ENCODE measurements around the gene ANKK1. TPM values are rescaled to one million over a fixed set of nuclear protein-coding genes. Genes with fewer than 3 reads are reported as not detected.

ANKK1 gene
- total RNA-seq, 2 experiments from 2014 or later = 0.07 TPM; not detected in 1

GRCh38 chr11:113420808-113421207, 33.2 kb downstream of the ANKK1 start:
- Mint-ChIP-seq H3K9me3 (no peaks in the 10 kb centered on the region), H3K4me1 (ENCODE audit: low read depth) (no peaks in the 10 kb centered on the region), H3K4me3 (no peak overlapping the region), H3K36me3 (ENCODE audit: low read depth) (no peaks in the 10 kb centered on the region), H3K27ac (no peak overlapping the region), H3K27me3 (ENCODE audit: low read depth) (no peaks in the 10 kb centered on the region)
- CTCF ChIA-PET = no interaction called here
- intact Hi-C loops (cut with micrococcal nuclease) = no loop called here
- no peak for DNase-seq

- CTCF ChIA-PET = no interaction called here
- intact Hi-C loops (cut with micrococcal nuclease) = no loop called here
- Mint-ChIP-seq H3K27me3 (ENCODE audit: low read depth) (no peaks in the 10 kb centered on the region), H3K4me1 (ENCODE audit: low read depth) (no peaks in the 10 kb centered on the region), H3K9me3 (no peaks in the 10 kb centered on the region), H3K4me3 (no peak overlapping the region), H3K36me3 (ENCODE audit: low read depth) (no peaks in the 10 kb centered on the region), H3K27ac (no peak overlapping the region)
- no peak for DNase-seq
Measured at GRCh38 chr11:113426686-113427085, 39.1 kb downstream of the ANKK1 start.

DNA sequence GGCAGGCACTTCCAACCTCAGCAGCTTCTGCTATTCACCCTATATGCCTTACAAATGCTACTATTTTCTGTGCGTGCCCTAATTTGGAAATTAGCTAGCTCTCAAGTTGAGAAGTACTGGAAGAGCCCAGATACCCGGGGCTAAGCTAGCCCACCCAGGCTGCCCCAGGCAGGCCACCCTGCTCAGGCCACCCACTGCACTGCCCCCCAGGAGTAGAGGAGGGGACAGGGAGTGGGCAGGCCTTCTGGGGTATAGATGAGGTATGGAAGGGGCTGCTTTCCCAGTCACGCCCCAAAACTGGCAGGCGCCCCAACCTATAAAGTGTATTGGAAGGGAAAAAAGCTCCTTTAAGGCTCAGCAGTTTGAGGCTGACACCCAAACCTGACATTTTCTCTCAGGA, 44.2 kb downstream of the ANKK1 start:
- intact Hi-C loops (cut with micrococcal nuclease) = no loop called here
- no peaks in the 10 kb centered on the region for H3K4me1 Mint-ChIP-seq (ENCODE audit: low read depth)
- H3K4me3 Mint-ChIP-seq = no peak overlapping the region
- H3K27ac Mint-ChIP-seq = no peak overlapping the region
- no peaks in the 10 kb centered on the region for H3K27me3 Mint-ChIP-seq (ENCODE audit: low read depth)
- no peaks in the 10 kb centered on the region for H3K36me3 Mint-ChIP-seq (ENCODE audit: low read depth)
- no peak for DNase-seq
- H3K9me3 Mint-ChIP-seq = no peaks in the 10 kb centered on the region
- CTCF ChIA-PET = no interaction called here

DNA sequence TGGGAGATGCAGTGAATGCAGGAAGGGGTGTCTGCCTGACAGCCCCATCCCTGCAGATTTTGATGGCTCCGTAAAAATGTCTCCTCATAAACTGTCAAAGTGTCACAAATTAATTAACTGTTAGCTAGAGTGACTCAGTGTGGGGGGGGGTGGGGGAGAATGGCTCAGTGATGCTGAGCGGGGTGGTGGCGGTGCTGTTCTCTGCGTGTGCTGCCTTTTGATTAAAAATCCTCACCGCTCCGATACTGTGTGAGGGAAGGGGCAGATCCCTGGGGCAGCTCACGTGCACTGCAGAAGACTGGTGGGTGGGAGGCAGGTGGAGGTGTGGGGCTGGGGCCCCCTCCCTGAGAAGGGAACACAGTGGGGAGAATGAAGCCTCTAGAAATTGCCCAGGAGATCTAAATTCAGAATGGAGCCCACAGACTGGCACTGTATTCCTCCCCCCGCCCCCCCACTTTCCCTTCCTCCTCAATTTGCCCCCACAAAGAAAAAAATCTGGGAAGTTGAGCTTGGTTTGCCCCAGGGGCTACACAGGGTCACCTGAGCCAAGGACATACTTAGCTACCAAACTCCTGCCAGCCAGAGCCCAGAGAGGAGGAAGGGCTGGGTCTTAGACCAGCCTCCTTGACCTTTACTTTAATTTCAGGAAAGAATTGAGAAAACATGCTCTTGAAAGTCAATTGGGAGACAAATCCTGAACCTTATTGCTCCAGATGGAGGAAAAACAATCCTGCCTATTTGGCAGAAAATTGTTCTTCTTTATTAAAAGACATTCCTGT, 47.8 kb downstream of the ANKK1 start:
- H3K9me3 Mint-ChIP-seq = no peaks in the 10 kb centered on the region
- no peak overlapping the region for H3K27ac Mint-ChIP-seq
- no peak overlapping the region for H3K4me3 Mint-ChIP-seq
- no peaks in the 10 kb centered on the region for H3K36me3 Mint-ChIP-seq (ENCODE audit: low read depth)
- peaks cover 3% of the 10 kb centered on the region for H3K27me3 Mint-ChIP-seq (ENCODE audit: low read depth)
- H3K4me1 Mint-ChIP-seq (ENCODE audit: low read depth) = no peaks in the 10 kb centered on the region
- intact Hi-C loops (cut with micrococcal nuclease) = no loop called here
- CTCF ChIA-PET = no interaction called here
- DNase-seq = no peak

DNA sequence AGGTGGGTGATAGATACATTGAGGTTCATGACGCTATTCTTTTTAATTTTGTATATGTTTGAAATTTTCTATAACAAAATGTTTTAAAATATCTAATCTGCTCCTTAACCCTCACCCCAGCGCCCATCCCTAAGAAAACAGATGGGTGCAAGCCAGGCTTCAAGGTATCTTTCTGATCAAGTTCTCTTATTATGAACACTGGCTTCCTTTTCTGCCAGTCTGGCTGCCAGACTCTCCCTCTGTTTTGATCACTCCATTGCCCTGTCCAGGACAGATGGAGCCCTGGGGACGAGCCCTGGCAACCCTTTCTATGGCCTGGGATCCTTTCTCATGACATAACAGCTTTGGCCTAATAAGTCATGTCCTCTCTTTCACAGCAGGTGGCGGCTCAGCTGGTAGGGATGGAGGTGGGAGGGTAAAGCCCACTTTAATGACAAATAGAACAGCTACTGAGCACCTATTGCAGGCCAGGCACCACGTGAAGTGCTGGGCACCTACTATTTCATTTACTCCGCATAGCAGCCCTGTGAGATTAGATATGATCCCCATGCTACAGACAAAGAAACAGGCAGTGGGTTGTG, 49.2 kb downstream of the ANKK1 start:
- intact Hi-C loops (cut with micrococcal nuclease) = no loop called here
- peaks cover 4% of the 10 kb centered on the region for H3K27me3 Mint-ChIP-seq (ENCODE audit: low read depth)
- DNase-seq = no peak
- CTCF ChIA-PET = no interaction called here
- H3K36me3 Mint-ChIP-seq (ENCODE audit: low read depth) = no peaks in the 10 kb centered on the region
- no peak overlapping the region for H3K4me3 Mint-ChIP-seq
- H3K27ac Mint-ChIP-seq = no peak overlapping the region
- no peaks in the 10 kb centered on the region for H3K9me3 Mint-ChIP-seq
- no peaks in the 10 kb centered on the region for H3K4me1 Mint-ChIP-seq (ENCODE audit: low read depth)

DNA sequence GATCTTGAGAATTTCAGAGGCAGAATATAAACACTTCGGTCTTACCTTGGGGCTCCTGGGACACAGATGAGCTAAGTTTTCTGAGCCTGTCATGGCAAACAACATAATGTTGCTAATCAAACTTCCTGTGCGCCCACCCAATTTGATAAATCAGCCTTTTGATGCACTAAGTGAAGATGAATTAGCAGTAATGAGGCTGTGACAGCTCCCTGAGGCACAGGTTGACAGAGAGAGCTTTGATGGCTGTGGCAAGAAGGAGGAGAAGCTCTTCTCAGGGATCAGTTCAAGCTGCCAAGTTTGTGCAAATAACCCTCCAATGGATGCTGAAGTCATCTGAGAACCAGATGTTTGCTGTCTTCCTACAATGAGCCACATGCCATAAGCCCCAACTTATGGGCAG, 53.2 kb downstream of the ANKK1 start:
- H3K27ac Mint-ChIP-seq = no peak overlapping the region
- intact Hi-C loops (cut with micrococcal nuclease) = no loop called here
- H3K36me3 Mint-ChIP-seq (ENCODE audit: low read depth) = no peaks in the 10 kb centered on the region
- no peaks in the 10 kb centered on the region for H3K4me1 Mint-ChIP-seq (ENCODE audit: low read depth)
- no peak overlapping the region for H3K4me3 Mint-ChIP-seq
- CTCF ChIA-PET = interaction anchor here (0.7 kb wide), 1 partner anchor 90 kb away, joined by 3 read pairs; no protein-coding TSS in a partner anchor
- DNase-seq = no peak
- H3K9me3 Mint-ChIP-seq = no peaks in the 10 kb centered on the region
- H3K27me3 Mint-ChIP-seq (ENCODE audit: low read depth) = peaks cover 8% of the 10 kb centered on the region

- no peak overlapping the region for H3K4me3 Mint-ChIP-seq
- intact Hi-C loops (cut with micrococcal nuclease) = no loop called here
- no peak for DNase-seq
- no peaks in the 10 kb centered on the region for H3K9me3 Mint-ChIP-seq
- H3K4me1 Mint-ChIP-seq (ENCODE audit: low read depth) = no peaks in the 10 kb centered on the region
- CTCF ChIA-PET = no interaction called here
- H3K27ac Mint-ChIP-seq = no peak overlapping the region
- H3K36me3 Mint-ChIP-seq (ENCODE audit: low read depth) = no peaks in the 10 kb centered on the region
- H3K27me3 Mint-ChIP-seq (ENCODE audit: low read depth) = peaks cover 13% of the 10 kb centered on the region
Measured at GRCh38 chr11:113444502-113445123, 57.0 kb downstream of the ANKK1 start.

- Mint-ChIP-seq H3K27me3 (ENCODE audit: low read depth) (peaks cover 9% of the 10 kb centered on the region), H3K27ac (no peak overlapping the region), H3K36me3 (ENCODE audit: low read depth) (no peaks in the 10 kb centered on the region), H3K4me1 (ENCODE audit: low read depth) (no peaks in the 10 kb centered on the region), H3K9me3 (no peaks in the 10 kb centered on the region), H3K4me3 (no peak overlapping the region)
- intact Hi-C loops (cut with micrococcal nuclease) = no loop called here
- CTCF ChIA-PET = no interaction called here
- no peak for DNase-seq
Measured at GRCh38 chr11:113446112-113446511, 58.5 kb downstream of the ANKK1 start.

DNA sequence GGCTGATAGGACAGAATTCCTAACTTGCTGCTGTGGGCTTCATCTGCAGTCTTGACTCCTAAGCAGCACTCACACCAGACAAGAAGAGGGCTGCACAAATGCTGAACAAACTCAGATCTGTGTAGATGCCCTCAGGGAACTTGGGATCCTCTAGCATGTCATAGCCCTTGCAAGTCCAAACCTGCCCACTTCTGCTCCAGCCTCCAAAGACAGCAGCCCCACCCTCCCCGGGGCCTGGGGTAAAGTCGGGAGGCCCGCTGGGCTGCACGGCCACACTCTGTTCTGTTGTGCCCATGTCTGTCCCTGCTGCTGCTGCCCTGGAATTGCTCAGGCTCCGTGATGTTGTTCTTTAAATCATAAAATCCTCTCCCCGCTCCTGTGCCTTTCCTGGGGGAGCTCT, 59.4 kb downstream of the ANKK1 start:
- CTCF ChIA-PET = interaction anchor here (0.6 kb wide), 1 partner anchor 618 kb away, joined by 3 read pairs; no protein-coding TSS in a partner anchor
- Mint-ChIP-seq H3K36me3 (ENCODE audit: low read depth) (no peaks in the 10 kb centered on the region), H3K4me3 (no peak overlapping the region), H3K4me1 (ENCODE audit: low read depth) (no peaks in the 10 kb centered on the region), H3K27ac (no peak overlapping the region), H3K27me3 (ENCODE audit: low read depth) (peaks cover 9% of the 10 kb centered on the region), H3K9me3 (no peaks in the 10 kb centered on the region)
- intact Hi-C loops (cut with micrococcal nuclease) = no loop called here
- no peak for DNase-seq

DNA sequence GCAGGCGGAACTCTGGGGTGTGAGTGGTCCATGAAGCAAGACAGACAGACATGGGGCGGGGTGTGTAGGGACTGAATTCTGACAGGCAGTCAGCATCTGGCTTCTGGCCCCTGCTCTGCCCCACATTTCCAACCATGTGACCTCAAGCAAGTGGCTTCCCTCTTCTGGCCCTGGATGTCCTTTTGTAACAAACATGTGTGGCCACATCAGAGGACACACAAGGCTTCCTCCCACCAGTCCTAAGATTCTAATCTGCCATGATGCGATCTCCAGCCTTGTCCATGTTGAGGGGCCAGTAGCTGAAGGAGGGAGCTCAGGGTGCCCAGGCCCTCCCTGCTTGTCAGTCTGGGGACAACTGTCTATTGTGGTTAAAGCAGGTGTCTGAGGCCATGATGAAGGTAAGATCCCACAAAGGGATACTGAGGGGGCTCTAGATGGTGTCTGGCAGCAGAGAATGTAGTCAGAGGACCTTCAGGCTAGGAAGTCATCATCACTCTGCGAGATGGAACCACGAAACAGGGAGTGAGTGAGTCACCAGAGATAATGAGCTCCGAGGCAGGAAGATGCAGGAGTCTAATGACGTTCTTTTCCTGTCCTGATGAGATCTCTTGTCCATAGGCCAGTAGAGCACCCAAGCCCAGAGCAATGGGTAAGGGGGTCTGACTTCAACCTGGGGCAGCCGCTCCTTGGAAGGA, 60.2 kb downstream of the ANKK1 start:
- Mint-ChIP-seq H3K27ac (no peak overlapping the region), H3K36me3 (ENCODE audit: low read depth) (no peaks in the 10 kb centered on the region), H3K9me3 (no peaks in the 10 kb centered on the region), H3K4me3 (no peak overlapping the region), H3K27me3 (ENCODE audit: low read depth) (peaks cover 9% of the 10 kb centered on the region), H3K4me1 (ENCODE audit: low read depth) (no peaks in the 10 kb centered on the region)
- intact Hi-C loops (cut with micrococcal nuclease) = no loop called here
- DNase-seq = no peak
- CTCF ChIA-PET = interaction anchor here (0.6 kb wide), 1 partner anchor 617 kb away, joined by 3 read pairs; no protein-coding TSS in a partner anchor

DNA sequence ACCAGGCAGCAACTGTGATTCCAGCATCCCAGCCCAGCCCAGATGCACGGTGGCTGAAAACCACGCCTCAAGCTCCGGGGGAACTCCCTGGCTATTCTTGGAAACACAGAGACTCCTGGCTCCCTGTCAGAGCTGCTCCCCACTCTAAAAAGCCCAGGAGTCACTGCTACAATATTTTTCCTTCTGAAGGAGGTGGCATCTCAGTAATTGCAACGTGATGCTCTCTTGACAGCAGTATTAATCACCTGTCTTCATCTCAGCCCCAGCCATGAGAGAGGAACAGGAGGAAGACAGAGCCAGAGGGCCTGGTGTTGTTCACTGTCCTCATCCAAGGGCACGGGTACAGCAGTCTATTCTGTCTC, 60.7 kb downstream of the ANKK1 start:
- CTCF ChIA-PET = no interaction called here
- no peak overlapping the region for H3K27ac Mint-ChIP-seq
- intact Hi-C loops (cut with micrococcal nuclease) = no loop called here
- no peaks in the 10 kb centered on the region for H3K36me3 Mint-ChIP-seq (ENCODE audit: low read depth)
- no peak for DNase-seq
- H3K4me1 Mint-ChIP-seq (ENCODE audit: low read depth) = no peaks in the 10 kb centered on the region
- peaks cover 9% of the 10 kb centered on the region for H3K27me3 Mint-ChIP-seq (ENCODE audit: low read depth)
- no peak overlapping the region for H3K4me3 Mint-ChIP-seq
- H3K9me3 Mint-ChIP-seq = no peaks in the 10 kb centered on the region

GRCh38 chr11:113449743-113450142, 62.2 kb downstream of the ANKK1 start:
- Mint-ChIP-seq H3K4me3 (no peak overlapping the region), H3K9me3 (no peaks in the 10 kb centered on the region)
- CTCF ChIA-PET = no interaction called here

More at GRCh38 chr11:113449743-113450142, 62.2 kb downstream of the ANKK1 start:
- Mint-ChIP-seq H3K27me3 (ENCODE audit: low read depth) (peaks cover 9% of the 10 kb centered on the region), H3K4me1 (ENCODE audit: low read depth) (no peaks in the 10 kb centered on the region), H3K27ac (no peak overlapping the region), H3K36me3 (ENCODE audit: low read depth) (no peaks in the 10 kb centered on the region)
- intact Hi-C loops (cut with micrococcal nuclease) = no loop called here
- DNase-seq = no peak
